Breast epithelium (tissue), 4 donors: Measurements from ENCODE around the gene C2orf78. TPM values are rescaled to one million over a fixed set of nuclear protein-coding genes. Genes with fewer than 3 reads are reported as not detected.

Experiments
- DNase-seq, 2 donors: peaks; one replicate each; pipeline ENCODE4 v3.0.0-alpha.2; 2019; ENCODE audit warnings: low spot score in 2 of 2
- H3K27ac ChIP-seq, 2 donors: fragments of 200-600 bp; sonication (generic) in 1 of 2; one replicate each; pipeline ENCODE4 v1.5.1; 2016 to 2019; ENCODE audit warnings: mild to moderate bottlenecking in 1 of 2
- H3K27me3 ChIP-seq, 2 donors: fragments of 200-600 bp; sonication (generic) in 1 of 2; one replicate each; pipeline versions ENCODE4 v1.5.1 to v1.6.0; 2017 to 2019; ENCODE audit warnings: control low read depth in 1 of 2, mild to moderate bottlenecking in 1 of 2
- H3K36me3 ChIP-seq: fragments of 200-600 bp; one replicate; pipeline ENCODE4 v1.5.1; 2019
- H3K4me1 ChIP-seq, 2 donors: fragments of 200-600 bp; sonication (generic); one replicate each; pipeline ENCODE4 v1.5.1; 2016 to 2019; ENCODE audit warnings: control low read depth in 1 of 2
- H3K4me3 ChIP-seq, 3 donors: fragments of 200-600 bp; sonication (generic); 1 replicate in 2 of 3; 2 replicates in 1 of 3; pipeline ENCODE4 v1.5.1; 2016 to 2019; ENCODE audit warnings: mild to moderate bottlenecking in 3 of 3, moderate library complexity in 2 of 3
- H3K9me3 ChIP-seq, 2 donors: fragments of 200-600 bp; sonication (generic) in 1 of 2; one replicate each; pipeline ENCODE4 v1.5.1; 2016 to 2019; ENCODE audit warnings: control low read depth in 1 of 2
- CTCF ChIP-seq, 3 donors: fragments of 450-650 bp; IDR thresholded peaks; one replicate each; pipeline ENCODE4 v1.5.1; 2016 to 2017; ENCODE audit warnings: antibody characterized with exemption in 3 of 3, mild to moderate bottlenecking in 3 of 3, moderate library complexity in 3 of 3
- POLR2A ChIP-seq: fragments of 450-650 bp; IDR thresholded peaks from one replicate; pipeline ENCODE4 v1.6.1; 2016; ENCODE audit warnings: antibody characterized with exemption, mild to moderate bottlenecking, moderate library complexity
- POLR2AphosphoS5 ChIP-seq, 3 donors: sonication (generic); formaldehyde crosslinking; IDR thresholded peaks; one replicate each; pipeline ENCODE4 v1.6.1; 2017; ENCODE audit warnings: antibody characterized with exemption in 3 of 3
- intact Hi-C: fragments of 100-400 bp; cut with DNase I; formaldehyde crosslinking; loops from one replicate; pipeline ENCODE4 v1.15.1; 2023; ENCODE audit warnings: low total_unique reads
- total RNA-seq, 3 donors: library from RNA; depleted of rRNA; stranded (reverse); fragments of >200 nt; gene quantifications; one replicate each; pipeline ENCODE4 v1.1.0, GENCODE V29; 2016

C2orf78 gene
- total RNA-seq, 3 donors from 2014 or later, result not detected

GRCh38 chr2:73839653-73840411, 55.8 kb downstream of the C2orf78 start:
- Histone ChIP-seq H3K36me3 (no peaks in the 10 kb centered on the region), H3K9me3 (no peaks in the 10 kb centered on the region), H3K4me1 (no peaks in the 10 kb centered on the region), H3K4me3 (no peak overlapping the region), H3K27me3 (no peaks in the 10 kb centered on the region), H3K27ac (no peak overlapping the region)
- intact Hi-C loops, result no loop called here
- DNase-seq, result no peak
- TF ChIP-seq POLR2A (no peak), CTCF (IDR thresholded peaks at IDR 0.05) (no peak), POLR2AphosphoS5 (IDR thresholded peaks at IDR 0.05) (no peak)

- Histone ChIP-seq H3K9me3 (no peaks in the 10 kb centered on the region), H3K27me3 (no peaks in the 10 kb centered on the region), H3K36me3 (no peaks in the 10 kb centered on the region), H3K4me1 (no peaks in the 10 kb centered on the region), H3K4me3 (no peak overlapping the region), H3K27ac (no peak overlapping the region)
- intact Hi-C loops, result no loop called here
- TF ChIP-seq POLR2AphosphoS5 (IDR thresholded peaks at IDR 0.05), result no peak
- no peak for TF ChIP-seq CTCF (IDR thresholded peaks at IDR 0.05)
- TF ChIP-seq POLR2A, result no peak
- DNase-seq, result no peak
Measured at GRCh38 chr2:73841912-73842738, 58.1 kb downstream of the C2orf78 start.

GRCh38 chr2:73842739-73843019, 58.7 kb downstream of the C2orf78 start:
- intact Hi-C loops, result no loop called here
- no peak overlapping the region for H3K4me3 ChIP-seq
- H3K27ac ChIP-seq, result no peak overlapping the region
- H3K27me3 ChIP-seq, result no peaks in the 10 kb centered on the region
- TF ChIP-seq CTCF (IDR thresholded peaks at IDR 0.05), result no peak
- TF ChIP-seq POLR2AphosphoS5 (IDR thresholded peaks at IDR 0.05), result no peak
- no peak for TF ChIP-seq POLR2A
- no peaks in the 10 kb centered on the region for H3K36me3 ChIP-seq
- no peaks in the 10 kb centered on the region for H3K4me1 ChIP-seq
- no peaks in the 10 kb centered on the region for H3K9me3 ChIP-seq
- DNase-seq, result no peak

- Histone ChIP-seq H3K36me3 (no peaks in the 10 kb centered on the region), H3K9me3 (no peaks in the 10 kb centered on the region), H3K27me3 (no peaks in the 10 kb centered on the region), H3K27ac (no peak overlapping the region), H3K4me3 (no peak overlapping the region), H3K4me1 (no peaks in the 10 kb centered on the region)
- no peak for DNase-seq
- intact Hi-C loops, result no loop called here
- no peak for TF ChIP-seq CTCF (IDR thresholded peaks at IDR 0.05)
Measured at GRCh38 chr2:73844087-73844486, 60.1 kb downstream of the C2orf78 start.

- H3K27ac ChIP-seq, result no peak overlapping the region
- no peaks in the 10 kb centered on the region for H3K9me3 ChIP-seq
- H3K36me3 ChIP-seq, result peaks cover 5% of the 10 kb centered on the region
- no peak for TF ChIP-seq POLR2A
- TF ChIP-seq CTCF (IDR thresholded peaks at IDR 0.05), result no peak
- no peak for TF ChIP-seq POLR2AphosphoS5 (IDR thresholded peaks at IDR 0.05)
- no peak overlapping the region for H3K4me3 ChIP-seq
- intact Hi-C loops, result no loop called here
- no peaks in the 10 kb centered on the region for H3K27me3 ChIP-seq
- no peaks in the 10 kb centered on the region for H3K4me1 ChIP-seq
- no peak for DNase-seq
Measured at GRCh38 chr2:73850009-73850408, 66.0 kb downstream of the C2orf78 start.
